Gastrocnemius medialis (tissue), 4 donors: ENCODE data around the gene RANGRF. TPM values are rescaled to one million over a fixed set of nuclear protein-coding genes. Genes with fewer than 3 reads are reported as not detected.

Source experiments
- ATAC-seq, 2 donors: fragments of 150-250 bp; one replicate each; pipeline ENCODE4 v1.9.1; 2016
- DNase-seq, 2 donors: peaks; one replicate each; pipeline ENCODE4 v3.0.0-alpha.2; 2019
- H3K27ac ChIP-seq, 4 donors: fragments of 200-600 bp; sonication (generic); 1 replicate in 1 of 4; 2 replicates in 3 of 4; pipeline ENCODE4 v1.5.1; 2016 to 2018; ENCODE audit warnings: mild to moderate bottlenecking in 2 of 4, moderate library complexity in 1 of 4
- H3K27me3 ChIP-seq, 3 donors: fragments of 200-600 bp; sonication (generic) in 2 of 3; 1 replicate in 1 of 3; 2 replicates in 2 of 3; pipeline versions ENCODE4 v1.5.1 to v1.6.0; 2016 to 2019; ENCODE audit warnings: mild to moderate bottlenecking in 1 of 3, moderate library complexity in 1 of 3
- H3K36me3 ChIP-seq, 2 donors: fragments of 200-600 bp; sonication (generic) in 1 of 2; one replicate each; pipeline ENCODE4 v1.5.1; 2017 to 2018
- H3K4me1 ChIP-seq, 2 donors: fragments of 200-600 bp; sonication (generic) in 1 of 2; one replicate each; pipeline ENCODE4 v1.5.1; 2016 to 2017; ENCODE audit warnings: mild to moderate bottlenecking in 2 of 2
- H3K4me3 ChIP-seq, 4 donors: fragments of 200-600 bp; sonication (generic) in 3 of 4; 1 replicate in 1 of 4; 2 replicates in 3 of 4; pipeline ENCODE4 v1.5.1; 2016 to 2019; ENCODE audit warnings: mild to moderate bottlenecking in 2 of 4
- H3K9me3 ChIP-seq, 3 donors: fragments of 200-600 bp; sonication (generic) in 2 of 3; 1 replicate in 1 of 3; 2 replicates in 2 of 3; pipeline ENCODE4 v1.5.1; 2016 to 2019
- POLR2A ChIP-seq, 2 donors: fragments of 450-650 bp; IDR thresholded peaks; one replicate each; pipeline ENCODE4 v1.6.1; 2017; ENCODE audit warnings: antibody characterized with exemption in 2 of 2, mild to moderate bottlenecking in 2 of 2, moderate library complexity in 2 of 2
- in situ Hi-C, 4 donors: fragments of 200-750 bp; cut with MboI; loops; one replicate each; pipeline versions ENCODE4 v1.15.0 to v1.8.0; 2017; ENCODE audit warnings: low sequenced_read_pairs in 4 of 4
- intact Hi-C: fragments of 100-400 bp; cut with DNase I; formaldehyde crosslinking; loops from one replicate; pipeline ENCODE4 v1.15.1; 2023; ENCODE audit warnings: low total_unique reads
- total RNA-seq, 4 donors: library from RNA; depleted of rRNA; stranded (reverse); fragments of >200 nt; gene quantifications; one replicate each; pipeline versions ENCODE4 v1.1.0 to v1.2.3, GENCODE V29; 2016
- TF ChIP-seq, protein P1 (sequence below), 5 experiments: fragments of 450-650 bp in 3 of 5; fragments of 200-600 bp in 2 of 5; sonication (generic) in 2 of 5; IDR thresholded peaks in 4 of 5; conservative IDR thresholded peaks in 1 of 5; 1 replicate in 4 of 5; 2 replicates in 1 of 5; pipeline ENCODE4 v1.5.1; 2016 to 2019; ENCODE audit warnings: antibody characterized with exemption in 5 of 5, mild to moderate bottlenecking in 3 of 5, moderate library complexity in 3 of 5

RANGRF gene
- total RNA-seq, 4 donors from 2014 or later = 6.9 to 21.2 (median 15.4) TPM

DNA sequence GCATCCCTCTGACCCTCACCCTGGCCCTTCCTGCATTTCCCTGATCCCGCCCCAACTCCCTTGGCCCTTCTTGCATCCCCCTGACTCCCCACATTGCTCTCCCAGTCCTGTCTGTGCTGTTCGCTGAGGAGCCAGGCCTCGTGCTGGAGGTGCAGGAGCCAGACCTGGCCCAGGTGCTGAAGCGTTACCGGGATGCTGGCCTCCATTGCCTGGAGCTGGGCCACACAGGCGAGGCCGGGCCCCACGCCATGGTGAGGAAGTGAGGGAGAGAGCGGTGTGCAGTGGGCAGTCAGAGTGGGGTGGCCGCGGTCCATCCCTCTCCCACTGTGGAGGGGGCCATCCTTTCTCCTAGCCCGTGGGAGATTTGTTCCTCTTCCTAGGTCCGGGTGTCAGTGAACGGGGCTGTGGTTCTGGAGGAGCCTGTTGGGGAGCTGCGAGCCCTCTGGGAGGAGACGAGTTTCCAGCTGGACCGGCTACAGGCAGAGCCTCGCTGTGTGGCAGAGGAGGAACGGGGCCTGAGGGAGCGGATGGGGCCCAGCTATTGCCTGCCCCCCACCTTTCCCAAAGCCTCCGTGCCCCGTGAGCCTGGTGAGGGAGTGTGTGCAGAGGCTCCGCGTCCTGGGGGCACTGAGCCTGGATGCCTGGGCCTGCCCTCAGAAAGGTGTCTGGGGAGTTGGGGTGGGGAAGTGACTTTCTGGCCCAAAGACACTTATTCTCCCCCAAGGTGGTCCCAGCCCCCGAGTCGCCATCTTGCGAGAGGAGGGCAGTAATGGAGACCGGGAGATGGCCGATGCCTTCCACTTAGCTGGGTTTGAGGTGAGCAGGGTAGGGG is 21.6 kb upstream of the RANGRF start:
- no peaks in the 10 kb centered on the region for H3K4me1 ChIP-seq
- no peak overlapping the region for H3K27ac ChIP-seq
- in situ Hi-C loops (no loop called here), intact Hi-C loops (no loop called here)
- TF ChIP-seq POLR2A (IDR thresholded peaks at IDR 0.05) = no peak
- H3K9me3 ChIP-seq = no peaks in the 10 kb centered on the region
- H3K27me3 ChIP-seq = no peaks in the 10 kb centered on the region
- ATAC-seq (no peak), DNase-seq (no peak)
- H3K36me3 ChIP-seq = peaks cover 0 to 62% of the 10 kb centered on the region in 2 donors
- no peak overlapping the region for H3K4me3 ChIP-seq

- H3K4me3 ChIP-seq = no peak overlapping the region
- intact Hi-C loops (no loop called here), in situ Hi-C loops (no loop called here)
- H3K4me1 ChIP-seq = no peaks in the 10 kb centered on the region
- H3K27me3 ChIP-seq = no peaks in the 10 kb centered on the region
- DNase-seq (no peak), ATAC-seq (no peak)
- no peak overlapping the region for H3K27ac ChIP-seq
- TF ChIP-seq POLR2A (IDR thresholded peaks at IDR 0.05) = no peak
- TF ChIP-seq, protein P1, sequence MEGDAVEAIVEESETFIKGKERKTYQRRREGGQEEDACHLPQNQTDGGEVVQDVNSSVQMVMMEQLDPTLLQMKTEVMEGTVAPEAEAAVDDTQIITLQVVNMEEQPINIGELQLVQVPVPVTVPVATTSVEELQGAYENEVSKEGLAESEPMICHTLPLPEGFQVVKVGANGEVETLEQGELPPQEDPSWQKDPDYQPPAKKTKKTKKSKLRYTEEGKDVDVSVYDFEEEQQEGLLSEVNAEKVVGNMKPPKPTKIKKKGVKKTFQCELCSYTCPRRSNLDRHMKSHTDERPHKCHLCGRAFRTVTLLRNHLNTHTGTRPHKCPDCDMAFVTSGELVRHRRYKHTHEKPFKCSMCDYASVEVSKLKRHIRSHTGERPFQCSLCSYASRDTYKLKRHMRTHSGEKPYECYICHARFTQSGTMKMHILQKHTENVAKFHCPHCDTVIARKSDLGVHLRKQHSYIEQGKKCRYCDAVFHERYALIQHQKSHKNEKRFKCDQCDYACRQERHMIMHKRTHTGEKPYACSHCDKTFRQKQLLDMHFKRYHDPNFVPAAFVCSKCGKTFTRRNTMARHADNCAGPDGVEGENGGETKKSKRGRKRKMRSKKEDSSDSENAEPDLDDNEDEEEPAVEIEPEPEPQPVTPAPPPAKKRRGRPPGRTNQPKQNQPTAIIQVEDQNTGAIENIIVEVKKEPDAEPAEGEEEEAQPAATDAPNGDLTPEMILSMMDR (IDR thresholded peaks at IDR 0.05 in 4 of 5, conservative IDR thresholded peaks at IDR 0.05 in 1 of 5) = no peak
- H3K9me3 ChIP-seq = no peaks in the 10 kb centered on the region
- peaks cover 0 to 56% of the 10 kb centered on the region in 2 donors for H3K36me3 ChIP-seq
Measured at GRCh38 chr17:8267480-8268147, 20.9 kb upstream of the RANGRF start.

- ATAC-seq = no peak
- Histone ChIP-seq H3K27me3 (no peaks in the 10 kb centered on the region), H3K36me3 (peaks cover 0 to 45% of the 10 kb centered on the region in 2 donors), H3K9me3 (no peaks in the 10 kb centered on the region), H3K27ac (no peak overlapping the region), H3K4me3 (no peak overlapping the region), H3K4me1 (no peaks in the 10 kb centered on the region)
- intact Hi-C loops (no loop called here), in situ Hi-C loops (no loop called here)
- TF ChIP-seq, protein P1 (IDR thresholded peaks at IDR 0.05 in 4 of 5, conservative IDR thresholded peaks at IDR 0.05 in 1 of 5) = no peak
- no peak for TF ChIP-seq POLR2A (IDR thresholded peaks at IDR 0.05)
- DNase-seq = no peak
Measured at GRCh38 chr17:8268550-8269298, 19.7 kb upstream of the RANGRF start.

DNA sequence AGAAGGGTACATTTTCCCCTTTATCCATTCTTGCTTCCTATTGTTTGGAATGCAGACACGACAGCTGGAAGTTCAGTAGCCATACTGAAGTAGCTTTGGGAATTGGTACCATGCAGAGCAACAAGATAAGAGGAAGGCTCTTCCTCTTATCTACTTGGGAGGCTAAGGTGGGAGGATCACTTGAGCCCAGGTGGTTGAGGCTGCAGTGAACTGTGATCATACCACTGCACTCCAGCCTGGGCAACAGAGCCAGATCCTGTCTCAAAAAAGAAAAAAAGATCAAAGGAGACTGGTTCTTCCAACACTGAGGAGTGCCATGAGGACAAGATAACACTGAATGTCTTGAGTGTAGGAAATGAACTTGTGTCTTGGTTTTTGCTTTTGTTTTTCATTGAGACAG is 16.0 kb upstream of the RANGRF start:
- in situ Hi-C loops (no loop called here), intact Hi-C loops (no loop called here)
- H3K27me3 ChIP-seq = no peaks in the 10 kb centered on the region
- TF ChIP-seq, protein P1 (IDR thresholded peaks at IDR 0.05 in 4 of 5, conservative IDR thresholded peaks at IDR 0.05 in 1 of 5) = no peak
- no peak for TF ChIP-seq POLR2A (IDR thresholded peaks at IDR 0.05)
- peaks cover 0 to 13% of the 10 kb centered on the region in 2 donors for H3K36me3 ChIP-seq
- ATAC-seq = no peak
- H3K9me3 ChIP-seq = no peaks in the 10 kb centered on the region
- H3K4me1 ChIP-seq = no peaks in the 10 kb centered on the region
- DNase-seq = no peak
- no peak overlapping the region for H3K27ac ChIP-seq
- H3K4me3 ChIP-seq = no peak overlapping the region
